GM21423 (cell line): ENCODE results near the gene U2AF2.

Source experiments
- ATAC-seq: cut with Tn5 transposase; IDR thresholded peaks from one replicate; pipeline ENCODE4 v1.9.1; 2021; ENCODE audit warnings: mild to moderate bottlenecking, moderate library complexity; ENCODE audit not compliant: unreplicated experiment

Gene U2AF2

GRCh38 chr19:55654323-55654867, 440 bp upstream of the U2AF2 start:
- peak; percentile 60 for ATAC-seq

DNA sequence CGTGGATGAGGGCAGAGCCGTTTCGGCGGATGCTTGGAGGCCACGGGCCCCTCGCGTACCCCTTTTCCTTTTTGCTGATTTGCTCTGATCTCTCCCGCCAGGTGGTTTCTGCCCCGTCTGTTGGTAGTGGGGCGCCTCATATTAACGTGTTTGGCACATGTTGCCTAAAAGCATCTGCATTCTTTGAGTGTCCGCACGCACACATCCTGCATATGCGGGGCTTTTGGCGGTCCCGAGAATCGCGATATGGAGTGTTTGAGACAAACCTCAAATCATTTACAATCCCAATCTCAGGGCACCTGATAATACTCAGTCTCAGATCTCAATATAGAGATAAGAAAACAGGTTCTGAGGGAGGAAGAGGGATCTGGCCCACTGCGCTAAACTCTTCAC, 809 bp downstream of the U2AF2 start:
- no peak for ATAC-seq

GRCh38 chr19:55656552-55656951, 1.7 kb downstream of the U2AF2 start:
- ATAC-seq = no peak

DNA sequence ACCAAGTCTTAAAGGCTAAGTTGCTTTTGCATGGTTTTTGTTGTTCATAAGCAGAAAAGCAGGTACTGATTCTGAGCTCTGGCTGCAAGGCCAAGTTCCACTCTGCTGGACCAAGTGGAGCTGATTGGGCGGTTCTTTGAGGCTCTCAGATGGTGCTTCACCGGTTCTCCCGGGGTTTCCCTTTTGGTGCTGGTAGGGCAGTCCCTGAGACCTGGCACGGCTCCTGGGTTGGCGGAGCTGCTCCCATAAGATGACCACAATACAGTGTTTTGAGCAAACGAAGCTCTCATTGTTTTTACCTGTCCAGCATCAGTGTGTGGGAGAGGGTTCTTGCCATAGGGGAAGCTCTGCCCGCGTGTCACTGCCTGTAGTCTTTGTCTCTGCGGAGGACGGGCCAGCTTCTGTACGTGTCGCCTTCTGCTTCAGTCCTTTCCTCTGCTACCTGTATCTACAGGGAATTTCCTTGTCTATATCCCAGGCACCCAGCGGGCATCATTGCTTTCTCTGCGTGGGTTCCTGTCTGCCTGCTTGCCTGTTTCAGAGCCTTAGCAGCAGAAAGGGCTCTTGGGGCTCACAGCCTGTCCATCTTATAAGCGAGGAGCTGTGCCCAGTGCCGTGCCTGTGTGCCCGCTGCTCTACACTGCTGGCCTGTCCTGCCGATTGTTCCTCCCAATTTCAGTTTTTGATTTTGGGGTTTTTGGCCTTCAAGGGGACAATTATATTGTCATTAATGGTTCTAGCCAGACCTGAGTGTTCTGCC, 2.3 kb downstream of the U2AF2 start:
- ATAC-seq = no peak

- no peak for ATAC-seq
These were observed 4.1 kb downstream of the U2AF2 start for GRCh38 chr19:55658846-55659459.

DNA sequence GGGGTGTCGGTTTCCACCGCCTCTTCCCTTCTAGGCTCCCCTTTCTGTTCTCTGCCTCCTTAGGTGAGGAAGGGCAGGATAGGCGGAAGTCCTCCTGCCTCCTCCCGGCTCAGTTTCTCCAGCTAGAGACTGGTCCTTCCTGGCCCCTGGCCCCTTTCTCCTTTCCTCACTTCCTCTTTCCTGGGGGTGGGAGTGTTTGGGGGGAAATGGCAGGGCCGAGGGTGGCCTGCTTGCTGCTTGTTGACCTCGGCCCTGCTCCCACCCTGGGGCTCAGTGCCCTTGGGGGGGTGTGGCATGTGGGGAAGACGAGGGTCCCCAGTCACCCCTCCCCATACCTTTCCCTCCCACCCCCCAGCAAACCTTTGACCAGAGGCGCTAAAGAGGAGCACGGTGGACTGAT, 5.0 kb downstream of the U2AF2 start:
- no peak for ATAC-seq

GRCh38 chr19:55660404-55660803, 5.6 kb downstream of the U2AF2 start:
- no peak for ATAC-seq

GRCh38 chr19:55660991-55661390, 6.2 kb downstream of the U2AF2 start:
- ATAC-seq = no peak

DNA sequence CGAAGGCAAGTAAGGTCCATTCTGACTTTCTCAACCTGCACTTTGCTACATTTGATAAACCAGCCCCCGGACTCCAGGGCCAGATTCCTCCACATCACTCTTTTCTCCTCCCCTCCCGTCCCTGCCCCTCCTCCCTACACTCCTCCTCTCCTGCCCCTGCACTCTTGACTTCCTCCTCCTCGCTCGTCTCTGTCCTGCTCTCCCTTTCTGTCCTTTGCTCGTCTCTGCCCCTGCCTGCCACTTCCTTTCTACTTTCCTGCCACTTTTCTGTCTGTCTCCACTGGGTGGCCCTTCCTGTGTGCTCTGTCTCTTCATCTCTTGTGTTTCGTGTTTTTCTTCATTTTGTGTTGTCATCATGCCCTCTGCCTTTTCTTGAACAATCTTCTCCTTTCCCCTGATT, 7.0 kb downstream of the U2AF2 start:
- no peak for ATAC-seq

DNA sequence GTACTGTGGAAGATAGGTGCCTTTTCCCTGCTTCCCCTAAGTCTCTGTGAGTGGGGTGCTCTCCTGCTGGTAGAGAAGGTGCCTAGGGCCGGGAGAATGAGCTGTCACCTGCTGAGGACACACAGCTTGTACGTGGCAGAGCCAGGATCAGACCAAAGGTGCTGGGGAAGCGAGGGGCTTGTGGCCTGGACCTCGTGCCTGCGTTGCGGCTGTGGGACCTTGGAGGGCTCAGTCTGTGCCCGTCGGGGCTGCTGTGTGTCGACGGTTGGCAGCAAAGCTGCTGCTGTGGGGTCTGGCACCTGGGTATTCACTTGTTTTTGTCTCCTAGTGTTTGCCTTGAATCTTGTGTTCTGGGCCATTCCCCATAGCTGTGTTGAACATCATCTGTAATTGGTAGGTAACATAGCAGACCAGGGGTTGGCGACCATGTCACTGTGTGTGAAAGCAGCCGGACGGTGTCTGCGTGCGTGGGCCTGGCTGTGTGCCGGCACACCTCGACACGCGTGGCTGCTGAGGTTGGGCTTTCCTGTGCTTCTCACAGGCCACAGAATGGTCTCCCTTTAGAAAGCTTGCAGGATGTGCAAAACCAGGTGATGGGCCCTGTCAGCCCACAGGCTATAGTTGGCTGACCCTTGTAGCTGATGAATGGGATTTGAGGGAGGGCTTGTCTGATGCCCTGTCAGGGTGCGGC, 9.2 kb downstream of the U2AF2 start:
- ATAC-seq = no peak

DNA sequence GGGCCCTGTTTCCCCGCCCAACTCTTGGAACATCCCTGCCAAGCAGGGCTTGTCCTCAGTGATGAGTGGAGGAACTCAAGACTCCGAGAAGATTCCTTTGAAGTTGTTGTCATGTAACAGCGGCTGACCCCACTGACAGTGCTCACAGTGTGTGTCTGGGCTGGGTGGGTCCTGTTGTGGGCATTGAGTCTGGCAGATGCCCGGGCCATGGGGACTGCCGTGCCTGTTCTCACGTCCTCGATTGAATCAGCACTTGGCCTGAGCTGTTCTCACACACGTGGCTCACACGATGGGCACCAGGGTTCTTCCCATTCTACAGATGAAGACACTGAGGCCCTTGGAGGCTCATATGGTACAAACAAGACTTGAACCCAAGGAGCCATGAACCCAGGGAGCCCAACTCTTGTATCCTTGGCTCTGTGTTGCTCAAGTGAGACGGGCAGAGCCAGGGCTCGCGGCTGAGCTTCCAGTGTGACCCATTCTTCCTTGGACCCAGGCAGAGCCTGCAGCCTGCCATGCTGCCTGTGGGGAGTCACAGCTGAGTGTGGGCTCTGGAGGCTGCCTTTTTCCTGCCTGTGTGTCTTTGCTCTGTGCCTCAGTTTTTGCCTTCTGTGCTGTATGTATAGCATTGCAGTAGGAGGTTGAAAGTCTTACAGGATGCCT, 11.6 kb downstream of the U2AF2 start:
- ATAC-seq = no peak

DNA sequence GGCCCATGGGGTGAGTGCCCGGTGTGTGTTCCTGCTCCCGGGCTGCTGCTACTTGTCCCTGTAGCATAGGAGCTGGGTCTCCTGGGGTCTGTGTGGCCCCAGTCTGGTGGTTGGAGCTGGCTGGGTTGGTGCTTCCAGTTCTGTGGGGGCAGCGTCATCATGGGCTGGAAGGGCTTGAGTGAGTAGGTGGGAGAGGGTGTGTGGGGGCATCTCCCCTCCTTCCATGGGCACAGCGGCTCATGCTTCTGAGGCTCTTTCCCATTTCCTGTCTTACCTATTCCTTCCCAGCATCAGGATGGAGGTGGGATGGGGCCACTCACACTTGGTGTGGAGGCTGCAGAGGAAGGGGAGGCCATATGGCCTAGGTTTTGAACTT, 12.2 kb downstream of the U2AF2 start:
- ATAC-seq = no peak

- no peak for ATAC-seq
These were observed 12.7 kb downstream of the U2AF2 start for GRCh38 chr19:55667511-55667910.

GRCh38 chr19:55667958-55668357, 13.1 kb downstream of the U2AF2 start:
- no peak for ATAC-seq

- no peak for ATAC-seq
These were observed 13.9 kb downstream of the U2AF2 start for GRCh38 chr19:55668603-55669348.

GRCh38 chr19:55669418-55670279, 14.8 kb downstream of the U2AF2 start:
- no peak for ATAC-seq

- no peak for ATAC-seq
These were observed 15.6 kb downstream of the U2AF2 start for GRCh38 chr19:55670280-55671053.

GRCh38 chr19:55671054-55671378, 16.2 kb downstream of the U2AF2 start:
- ATAC-seq = no peak

DNA sequence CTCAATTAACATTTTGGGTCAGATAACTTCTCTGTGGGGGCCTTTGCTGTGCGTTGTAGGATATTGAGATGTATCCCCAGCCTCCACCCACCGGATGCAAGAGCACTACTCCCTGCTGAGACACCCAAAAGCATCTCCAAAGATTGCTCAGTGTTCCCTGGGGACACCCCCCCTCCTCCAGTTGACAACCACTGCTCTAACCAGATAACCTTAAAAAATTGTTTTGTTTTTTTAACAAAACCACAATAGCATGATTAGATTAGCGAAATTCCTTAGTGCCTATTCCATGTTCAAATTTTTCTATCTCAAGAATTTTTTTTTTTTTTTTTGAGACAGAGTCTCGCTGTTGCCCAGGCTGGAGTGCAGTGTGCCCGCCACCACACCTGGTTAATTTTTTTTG, 17.6 kb downstream of the U2AF2 start:
- ATAC-seq = no peak
